ENCODE results near the gene RIOK2.

RIOK2 gene

DNA sequence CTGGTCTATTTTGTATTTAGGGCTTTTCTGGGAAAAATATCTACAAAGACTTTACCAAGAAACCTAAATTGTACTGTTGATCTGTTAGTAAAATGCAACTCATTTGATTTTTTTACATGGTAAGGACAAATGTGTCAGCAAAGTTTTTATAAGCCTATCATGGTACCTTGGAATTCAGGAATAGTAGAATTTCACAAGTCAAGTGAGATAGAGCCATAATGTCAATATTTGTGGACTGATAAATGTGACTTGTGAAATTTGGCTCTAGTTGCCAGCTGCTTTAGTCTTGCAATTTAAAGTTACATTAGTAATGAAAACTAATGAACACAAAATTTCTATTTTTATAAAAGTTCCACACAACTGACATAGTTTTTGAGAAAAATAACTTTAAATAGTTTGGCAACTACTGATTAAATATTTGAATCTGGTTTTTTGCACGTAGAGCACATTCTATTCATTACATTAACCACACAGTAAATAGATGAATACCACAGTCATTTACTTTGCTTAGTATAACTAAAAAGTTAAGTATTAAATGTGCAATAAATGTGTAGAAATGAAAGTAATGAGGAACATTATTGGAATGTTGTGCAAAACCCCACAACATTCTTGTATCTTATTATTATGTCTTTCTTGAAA lies 41.2 kb upstream of the RIOK2 start (continued):
- TF ChIP-seq, protein P1, sequence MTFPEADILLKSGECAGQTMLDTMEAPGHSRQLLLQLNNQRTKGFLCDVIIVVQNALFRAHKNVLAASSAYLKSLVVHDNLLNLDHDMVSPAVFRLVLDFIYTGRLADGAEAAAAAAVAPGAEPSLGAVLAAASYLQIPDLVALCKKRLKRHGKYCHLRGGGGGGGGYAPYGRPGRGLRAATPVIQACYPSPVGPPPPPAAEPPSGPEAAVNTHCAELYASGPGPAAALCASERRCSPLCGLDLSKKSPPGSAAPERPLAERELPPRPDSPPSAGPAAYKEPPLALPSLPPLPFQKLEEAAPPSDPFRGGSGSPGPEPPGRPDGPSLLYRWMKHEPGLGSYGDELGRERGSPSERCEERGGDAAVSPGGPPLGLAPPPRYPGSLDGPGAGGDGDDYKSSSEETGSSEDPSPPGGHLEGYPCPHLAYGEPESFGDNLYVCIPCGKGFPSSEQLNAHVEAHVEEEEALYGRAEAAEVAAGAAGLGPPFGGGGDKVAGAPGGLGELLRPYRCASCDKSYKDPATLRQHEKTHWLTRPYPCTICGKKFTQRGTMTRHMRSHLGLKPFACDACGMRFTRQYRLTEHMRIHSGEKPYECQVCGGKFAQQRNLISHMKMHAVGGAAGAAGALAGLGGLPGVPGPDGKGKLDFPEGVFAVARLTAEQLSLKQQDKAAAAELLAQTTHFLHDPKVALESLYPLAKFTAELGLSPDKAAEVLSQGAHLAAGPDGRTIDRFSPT (tag by site-specific recombination; IDR thresholded peaks at IDR 0.05) = no peak
- TF ChIP-seq ZNF701 (tag by site-specific recombination; IDR thresholded peaks at IDR 0.05) = no peak
- TF ChIP-seq, protein P2, sequence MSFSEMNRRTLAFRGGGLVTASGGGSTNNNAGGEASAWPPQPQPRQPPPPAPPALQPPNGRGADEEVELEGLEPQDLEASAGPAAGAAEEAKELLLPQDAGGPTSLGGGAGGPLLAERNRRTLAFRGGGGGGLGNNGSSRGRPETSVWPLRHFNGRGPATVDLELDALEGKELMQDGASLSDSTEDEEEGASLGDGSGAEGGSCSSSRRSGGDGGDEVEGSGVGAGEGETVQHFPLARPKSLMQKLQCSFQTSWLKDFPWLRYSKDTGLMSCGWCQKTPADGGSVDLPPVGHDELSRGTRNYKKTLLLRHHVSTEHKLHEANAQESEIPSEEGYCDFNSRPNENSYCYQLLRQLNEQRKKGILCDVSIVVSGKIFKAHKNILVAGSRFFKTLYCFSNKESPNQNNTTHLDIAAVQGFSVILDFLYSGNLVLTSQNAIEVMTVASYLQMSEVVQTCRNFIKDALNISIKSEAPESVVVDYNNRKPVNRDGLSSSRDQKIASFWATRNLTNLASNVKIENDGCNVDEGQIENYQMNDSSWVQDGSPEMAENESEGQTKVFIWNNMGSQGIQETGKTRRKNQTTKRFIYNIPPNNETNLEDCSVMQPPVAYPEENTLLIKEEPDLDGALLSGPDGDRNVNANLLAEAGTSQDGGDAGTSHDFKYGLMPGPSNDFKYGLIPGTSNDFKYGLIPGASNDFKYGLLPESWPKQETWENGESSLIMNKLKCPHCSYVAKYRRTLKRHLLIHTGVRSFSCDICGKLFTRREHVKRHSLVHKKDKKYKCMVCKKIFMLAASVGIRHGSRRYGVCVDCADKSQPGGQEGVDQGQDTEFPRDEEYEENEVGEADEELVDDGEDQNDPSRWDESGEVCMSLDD (tag by site-specific recombination; IDR thresholded peaks at IDR 0.05) = no peak

DNA sequence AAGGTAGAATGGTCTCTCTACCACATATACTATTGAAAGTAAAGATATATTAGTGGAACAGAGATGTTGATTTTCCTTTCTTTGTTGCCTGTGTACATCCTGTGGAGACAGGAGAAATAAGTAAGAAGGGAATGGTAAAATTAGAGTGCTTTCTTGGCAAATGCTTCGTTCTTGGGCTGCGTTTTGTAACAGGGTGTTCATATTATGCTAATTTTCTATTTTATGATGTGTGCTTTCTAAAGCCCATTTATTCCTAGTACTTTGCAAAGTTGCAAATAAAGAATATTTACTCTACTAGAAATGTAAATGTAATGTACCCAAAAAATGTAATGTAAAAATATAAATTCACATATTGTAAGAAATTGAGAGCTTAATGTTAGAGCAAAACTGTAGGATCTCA lies 40.5 kb upstream of the RIOK2 start:
- ChIA-PET POLR2A (no interaction called here), CTCF (no interaction called here)
- H3K4me1 ChIP-seq (ENCODE audit: control insufficient read depth, insufficient read depth, low read length) = no peaks in the 10 kb centered on the region
- no peaks in the 10 kb centered on the region for H3K9me3 ChIP-seq (ENCODE audit: control insufficient read depth, insufficient read depth, low read depth, low read length)
- no peak overlapping the region for H3K27ac ChIP-seq (ENCODE audit: extremely low read depth, low read depth, low read length)
- no peaks in the 10 kb centered on the region for H3K36me3 ChIP-seq (ENCODE audit: control insufficient read depth in 2 of 2, insufficient read depth in 1 of 2, low read length in 2 of 2)
- no peak overlapping the region for H3K4me3 ChIP-seq (ENCODE audit: low read depth, low read length)
- no peak for TF ChIP-seq ZNF626 (tag by site-specific recombination; IDR thresholded peaks at IDR 0.05)
- TF ChIP-seq ZFP69B (tag by site-specific recombination; IDR thresholded peaks at IDR 0.05) = no peak
- TF ChIP-seq ZNF2 (tag by site-specific recombination; IDR thresholded peaks at IDR 0.05) = no peak

DNA sequence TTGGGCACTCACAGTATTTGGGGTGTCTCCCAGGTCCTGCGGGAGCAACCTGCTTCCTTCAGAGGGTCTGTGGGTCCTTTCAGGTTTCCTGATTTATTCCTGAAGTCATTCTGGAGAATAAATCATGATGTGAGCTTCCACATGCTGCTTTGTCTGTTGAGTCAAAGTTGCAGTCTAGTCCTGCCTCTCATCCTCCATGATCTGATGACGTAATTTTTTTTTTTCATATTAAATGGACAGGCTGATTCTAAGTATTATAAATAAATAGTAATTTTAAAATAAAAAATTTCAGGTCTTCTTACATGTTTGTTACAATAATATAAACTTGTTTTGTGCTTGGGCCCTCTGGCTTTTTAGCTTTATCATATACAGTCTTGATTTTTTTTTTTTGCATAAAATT lies 26.3 kb upstream of the RIOK2 start:
- Histone ChIP-seq H3K4me3 (ENCODE audit: low read depth, low read length) (no peak overlapping the region), H3K36me3 (ENCODE audit: control insufficient read depth in 2 of 2, insufficient read depth in 1 of 2, low read length in 2 of 2) (no peaks in the 10 kb centered on the region), H3K9me3 (ENCODE audit: control insufficient read depth, insufficient read depth, low read depth, low read length) (no peaks in the 10 kb centered on the region), H3K27ac (ENCODE audit: extremely low read depth, low read depth, low read length) (no peak overlapping the region), H3K4me1 (ENCODE audit: control insufficient read depth, insufficient read depth, low read length) (no peaks in the 10 kb centered on the region)
- TF ChIP-seq ZIC2 (tag by site-specific recombination; IDR thresholded peaks at IDR 0.05) = no peak
- no peak for TF ChIP-seq KLF1 (tag by site-specific recombination; IDR thresholded peaks at IDR 0.05)
- TF ChIP-seq ZNF624 (tag by site-specific recombination; IDR thresholded peaks at IDR 0.05) = no peak
- TF ChIP-seq SETDB1 (IDR thresholded peaks at IDR 0.05; ENCODE audit: insufficient read length, low read length) = no peak
- TF ChIP-seq BCL11B (tag by site-specific recombination; IDR thresholded peaks at IDR 0.05; ENCODE audit: low read depth) = no peak
- TF ChIP-seq ZNF596 (tag by site-specific recombination; IDR thresholded peaks at IDR 0.05) = no peak
- TF ChIP-seq, protein P3, sequence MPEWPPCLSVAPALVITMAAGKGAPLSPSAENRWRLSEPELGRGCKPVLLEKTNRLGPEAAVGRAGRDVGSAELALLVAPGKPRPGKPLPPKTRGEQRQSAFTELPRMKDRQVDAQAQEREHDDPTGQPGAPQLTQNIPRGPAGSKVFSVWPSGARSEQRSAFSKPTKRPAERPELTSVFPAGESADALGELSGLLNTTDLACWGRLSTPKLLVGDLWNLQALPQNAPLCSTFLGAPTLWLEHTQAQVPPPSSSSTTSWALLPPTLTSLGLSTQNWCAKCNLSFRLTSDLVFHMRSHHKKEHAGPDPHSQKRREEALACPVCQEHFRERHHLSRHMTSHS (tag by site-specific recombination; IDR thresholded peaks at IDR 0.05) = no peak
- TF ChIP-seq ZNF623 (tag by site-specific recombination; IDR thresholded peaks at IDR 0.05) = no peak
- no peak for TF ChIP-seq ZNF19 (tag by site-specific recombination; IDR thresholded peaks at IDR 0.05; ENCODE audit: low read depth)
- TF ChIP-seq HOXD13 (CRISPR knock-in tag; IDR thresholded peaks at IDR 0.05; ENCODE audit: borderline replicate concordance) = no peak
- TF ChIP-seq ZNF157 (tag by site-specific recombination; IDR thresholded peaks at IDR 0.05) = no peak
- TF ChIP-seq ZNF354C (tag by site-specific recombination; IDR thresholded peaks at IDR 0.05; ENCODE audit: borderline replicate concordance, low read depth) = no peak
- POLR2A ChIA-PET = no interaction called here
- CTCF ChIA-PET = interaction anchor here (0.9 to 1.5 kb wide), 2 partner anchors 22 to 45 kb away, joined by 3 to 4 read pairs; no protein-coding TSS in a partner anchor

Measured in HEK293 (cell line).